ENCODE measurements around the gene ZMIZ1. TPM values are rescaled to one million over a fixed set of nuclear protein-coding genes. Genes with fewer than 3 reads are reported as not detected.

The ZMIZ1 gene
- total and polyA plus RNA-seq, 2 experiments from 2014 or later, result 9.2 to 30.9 TPM

DNA sequence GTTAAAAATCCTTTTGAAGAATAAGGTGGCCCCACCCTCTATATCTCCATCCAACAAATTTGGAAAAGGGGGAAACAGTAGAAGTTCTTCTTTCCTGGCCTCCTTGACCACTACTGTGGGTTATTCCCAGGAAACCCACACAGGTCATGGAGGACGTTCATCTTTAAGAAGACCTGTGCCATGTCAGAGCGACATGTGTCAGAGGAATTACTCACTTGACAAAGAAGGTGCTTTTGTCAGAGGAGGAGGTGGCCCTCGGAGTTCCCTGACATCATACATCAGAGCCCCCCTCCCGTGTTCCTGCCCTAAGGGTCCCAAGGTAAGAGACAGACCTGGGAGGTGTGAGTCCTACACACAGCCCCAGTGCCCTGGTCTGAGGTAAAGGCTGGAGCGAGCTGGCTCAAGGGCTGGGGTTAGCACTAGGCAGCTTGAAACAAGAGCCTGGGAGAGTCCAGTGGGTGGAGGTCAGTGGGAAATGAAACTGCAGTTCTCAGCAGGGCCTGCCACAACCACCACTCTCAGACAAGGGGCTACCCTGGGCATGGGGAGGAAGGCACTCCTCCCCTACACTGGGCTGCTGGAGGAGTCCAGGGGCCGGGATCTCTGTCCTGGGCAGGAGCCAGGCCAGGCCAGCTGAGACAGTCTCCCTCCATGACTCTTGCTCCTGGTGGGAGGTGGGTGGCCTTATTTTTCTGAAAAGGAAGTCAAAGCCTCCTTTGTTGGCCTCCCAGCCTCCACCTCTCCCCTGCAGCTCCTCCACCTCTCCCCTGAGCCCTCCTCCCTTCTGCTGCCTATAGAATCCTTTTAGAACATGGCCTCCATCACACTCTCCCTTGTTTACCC lies 21.8 kb upstream of the ZMIZ1 start:
- H3K79me2 ChIP-seq (replicated peaks; ENCODE audit: insufficient read depth), result no peaks in the 10 kb centered on the region
- peaks cover 14% of the 10 kb centered on the region for H3K4me1 ChIP-seq (ENCODE audit: insufficient read depth)
- no peak overlapping the region for H3K27ac Mint-ChIP-seq
- H3K27me3 ChIP-seq (ENCODE audit: insufficient read depth), result no peaks in the 10 kb centered on the region
- H3K4me1 Mint-ChIP-seq, result peaks cover 34% of the 10 kb centered on the region
- H3K4me3 Mint-ChIP-seq, result no peak overlapping the region
- H3K9me3 Mint-ChIP-seq, result no peaks in the 10 kb centered on the region
- H3K4me2 ChIP-seq, result no peak overlapping the region
- DNase-seq (ENCODE audit: low spot score) (no peak), ATAC-seq (no peak)
- H3K27me3 Mint-ChIP-seq (ENCODE audit: insufficient read depth, low read depth, poor library complexity), result peaks cover 13% of the 10 kb centered on the region
- H3K27ac ChIP-seq (ENCODE audit: low read depth), result no peak overlapping the region
- H3K9me2 ChIP-seq (ENCODE audit: insufficient read depth), result no peaks in the 10 kb centered on the region
- H2AFZ ChIP-seq, result no peak overlapping the region
- no peaks in the 10 kb centered on the region for H3K36me3 ChIP-seq (ENCODE audit: insufficient read depth)
- no peak for TF ChIP-seq POLR2AphosphoS5 (IDR thresholded peaks at IDR 0.05; ENCODE audit: low read depth)
- TF ChIP-seq ZNF331 (CRISPR knock-in tag; IDR thresholded peaks at IDR 0.05; ENCODE audit: low read depth), result no peak
- TF ChIP-seq, protein P1, sequence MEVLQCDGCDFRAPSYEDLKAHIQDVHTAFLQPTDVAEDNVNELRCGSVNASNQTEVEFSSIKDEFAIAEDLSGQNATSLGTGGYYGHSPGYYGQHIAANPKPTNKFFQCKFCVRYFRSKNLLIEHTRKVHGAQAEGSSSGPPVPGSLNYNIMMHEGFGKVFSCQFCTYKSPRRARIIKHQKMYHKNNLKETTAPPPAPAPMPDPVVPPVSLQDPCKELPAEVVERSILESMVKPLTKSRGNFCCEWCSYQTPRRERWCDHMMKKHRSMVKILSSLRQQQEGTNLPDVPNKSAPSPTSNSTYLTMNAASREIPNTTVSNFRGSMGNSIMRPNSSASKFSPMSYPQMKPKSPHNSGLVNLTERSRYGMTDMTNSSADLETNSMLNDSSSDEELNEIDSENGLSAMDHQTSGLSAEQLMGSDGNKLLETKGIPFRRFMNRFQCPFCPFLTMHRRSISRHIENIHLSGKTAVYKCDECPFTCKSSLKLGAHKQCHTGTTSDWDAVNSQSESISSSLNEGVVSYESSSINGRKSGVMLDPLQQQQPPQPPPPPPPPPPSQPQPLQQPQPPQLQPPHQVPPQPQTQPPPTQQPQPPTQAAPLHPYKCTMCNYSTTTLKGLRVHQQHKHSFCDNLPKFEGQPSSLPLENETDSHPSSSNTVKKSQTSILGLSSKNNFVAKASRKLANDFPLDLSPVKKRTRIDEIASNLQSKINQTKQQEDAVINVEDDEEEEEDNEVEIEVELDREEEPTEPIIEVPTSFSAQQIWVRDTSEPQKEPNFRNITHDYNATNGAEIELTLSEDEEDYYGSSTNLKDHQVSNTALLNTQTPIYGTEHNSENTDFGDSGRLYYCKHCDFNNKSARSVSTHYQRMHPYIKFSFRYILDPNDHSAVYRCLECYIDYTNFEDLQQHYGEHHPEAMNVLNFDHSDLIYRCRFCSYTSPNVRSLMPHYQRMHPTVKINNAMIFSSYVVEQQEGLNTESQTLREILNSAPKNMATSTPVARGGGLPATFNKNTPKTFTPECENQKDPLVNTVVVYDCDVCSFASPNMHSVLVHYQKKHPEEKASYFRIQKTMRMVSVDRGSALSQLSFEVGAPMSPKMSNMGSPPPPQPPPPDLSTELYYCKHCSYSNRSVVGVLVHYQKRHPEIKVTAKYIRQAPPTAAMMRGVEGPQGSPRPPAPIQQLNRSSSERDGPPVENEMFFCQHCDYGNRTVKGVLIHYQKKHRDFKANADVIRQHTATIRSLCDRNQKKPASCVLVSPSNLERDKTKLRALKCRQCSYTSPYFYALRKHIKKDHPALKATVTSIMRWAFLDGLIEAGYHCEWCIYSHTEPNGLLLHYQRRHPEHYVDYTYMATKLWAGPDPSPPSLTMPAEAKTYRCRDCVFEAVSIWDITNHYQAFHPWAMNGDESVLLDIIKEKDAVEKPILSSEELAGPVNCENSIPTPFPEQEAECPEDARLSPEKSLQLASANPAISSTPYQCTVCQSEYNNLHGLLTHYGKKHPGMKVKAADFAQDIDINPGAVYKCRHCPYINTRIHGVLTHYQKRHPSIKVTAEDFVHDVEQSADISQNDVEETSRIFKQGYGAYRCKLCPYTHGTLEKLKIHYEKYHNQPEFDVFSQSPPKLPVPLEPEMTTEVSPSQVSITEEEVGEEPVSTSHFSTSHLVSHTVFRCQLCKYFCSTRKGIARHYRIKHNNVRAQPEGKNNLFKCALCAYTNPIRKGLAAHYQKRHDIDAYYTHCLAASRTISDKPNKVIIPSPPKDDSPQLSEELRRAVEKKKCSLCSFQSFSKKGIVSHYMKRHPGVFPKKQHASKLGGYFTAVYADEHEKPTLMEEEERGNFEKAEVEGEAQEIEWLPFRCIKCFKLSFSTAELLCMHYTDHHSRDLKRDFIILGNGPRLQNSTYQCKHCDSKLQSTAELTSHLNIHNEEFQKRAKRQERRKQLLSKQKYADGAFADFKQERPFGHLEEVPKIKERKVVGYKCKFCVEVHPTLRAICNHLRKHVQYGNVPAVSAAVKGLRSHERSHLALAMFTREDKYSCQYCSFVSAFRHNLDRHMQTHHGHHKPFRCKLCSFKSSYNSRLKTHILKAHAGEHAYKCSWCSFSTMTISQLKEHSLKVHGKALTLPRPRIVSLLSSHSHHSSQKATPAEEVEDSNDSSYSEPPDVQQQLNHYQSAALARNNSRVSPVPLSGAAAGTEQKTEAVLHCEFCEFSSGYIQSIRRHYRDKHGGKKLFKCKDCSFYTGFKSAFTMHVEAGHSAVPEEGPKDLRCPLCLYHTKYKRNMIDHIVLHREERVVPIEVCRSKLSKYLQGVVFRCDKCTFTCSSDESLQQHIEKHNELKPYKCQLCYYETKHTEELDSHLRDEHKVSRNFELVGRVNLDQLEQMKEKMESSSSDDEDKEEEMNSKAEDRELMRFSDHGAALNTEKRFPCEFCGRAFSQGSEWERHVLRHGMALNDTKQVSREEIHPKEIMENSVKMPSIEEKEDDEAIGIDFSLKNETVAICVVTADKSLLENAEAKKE (CRISPR knock-in tag; IDR thresholded peaks at IDR 0.05), result no peak
- TF ChIP-seq ETS1 (IDR thresholded peaks at IDR 0.05), result no peak
- no peak for TF ChIP-seq ZNF114 (CRISPR knock-in tag; IDR thresholded peaks at IDR 0.05)
- TF ChIP-seq, protein P2, sequence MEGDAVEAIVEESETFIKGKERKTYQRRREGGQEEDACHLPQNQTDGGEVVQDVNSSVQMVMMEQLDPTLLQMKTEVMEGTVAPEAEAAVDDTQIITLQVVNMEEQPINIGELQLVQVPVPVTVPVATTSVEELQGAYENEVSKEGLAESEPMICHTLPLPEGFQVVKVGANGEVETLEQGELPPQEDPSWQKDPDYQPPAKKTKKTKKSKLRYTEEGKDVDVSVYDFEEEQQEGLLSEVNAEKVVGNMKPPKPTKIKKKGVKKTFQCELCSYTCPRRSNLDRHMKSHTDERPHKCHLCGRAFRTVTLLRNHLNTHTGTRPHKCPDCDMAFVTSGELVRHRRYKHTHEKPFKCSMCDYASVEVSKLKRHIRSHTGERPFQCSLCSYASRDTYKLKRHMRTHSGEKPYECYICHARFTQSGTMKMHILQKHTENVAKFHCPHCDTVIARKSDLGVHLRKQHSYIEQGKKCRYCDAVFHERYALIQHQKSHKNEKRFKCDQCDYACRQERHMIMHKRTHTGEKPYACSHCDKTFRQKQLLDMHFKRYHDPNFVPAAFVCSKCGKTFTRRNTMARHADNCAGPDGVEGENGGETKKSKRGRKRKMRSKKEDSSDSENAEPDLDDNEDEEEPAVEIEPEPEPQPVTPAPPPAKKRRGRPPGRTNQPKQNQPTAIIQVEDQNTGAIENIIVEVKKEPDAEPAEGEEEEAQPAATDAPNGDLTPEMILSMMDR (conservative IDR thresholded peaks at IDR 0.05; ENCODE audit: low read depth in 2 of 2), result no peak
- no peak for TF ChIP-seq STAT1 (IDR thresholded peaks at IDR 0.05; ENCODE audit: unreplicated experiment)
- no peak for TF ChIP-seq NANOG (IDR thresholded peaks at IDR 0.05; ENCODE audit: borderline replicate concordance)
- no peak for TF ChIP-seq CREB1 (CRISPR knock-in tag; IDR thresholded peaks at IDR 0.05; ENCODE audit: low read depth)
- TF ChIP-seq JUNB (IDR thresholded peaks at IDR 0.05; ENCODE audit: unreplicated experiment), result no peak
- TF ChIP-seq, protein P3, sequence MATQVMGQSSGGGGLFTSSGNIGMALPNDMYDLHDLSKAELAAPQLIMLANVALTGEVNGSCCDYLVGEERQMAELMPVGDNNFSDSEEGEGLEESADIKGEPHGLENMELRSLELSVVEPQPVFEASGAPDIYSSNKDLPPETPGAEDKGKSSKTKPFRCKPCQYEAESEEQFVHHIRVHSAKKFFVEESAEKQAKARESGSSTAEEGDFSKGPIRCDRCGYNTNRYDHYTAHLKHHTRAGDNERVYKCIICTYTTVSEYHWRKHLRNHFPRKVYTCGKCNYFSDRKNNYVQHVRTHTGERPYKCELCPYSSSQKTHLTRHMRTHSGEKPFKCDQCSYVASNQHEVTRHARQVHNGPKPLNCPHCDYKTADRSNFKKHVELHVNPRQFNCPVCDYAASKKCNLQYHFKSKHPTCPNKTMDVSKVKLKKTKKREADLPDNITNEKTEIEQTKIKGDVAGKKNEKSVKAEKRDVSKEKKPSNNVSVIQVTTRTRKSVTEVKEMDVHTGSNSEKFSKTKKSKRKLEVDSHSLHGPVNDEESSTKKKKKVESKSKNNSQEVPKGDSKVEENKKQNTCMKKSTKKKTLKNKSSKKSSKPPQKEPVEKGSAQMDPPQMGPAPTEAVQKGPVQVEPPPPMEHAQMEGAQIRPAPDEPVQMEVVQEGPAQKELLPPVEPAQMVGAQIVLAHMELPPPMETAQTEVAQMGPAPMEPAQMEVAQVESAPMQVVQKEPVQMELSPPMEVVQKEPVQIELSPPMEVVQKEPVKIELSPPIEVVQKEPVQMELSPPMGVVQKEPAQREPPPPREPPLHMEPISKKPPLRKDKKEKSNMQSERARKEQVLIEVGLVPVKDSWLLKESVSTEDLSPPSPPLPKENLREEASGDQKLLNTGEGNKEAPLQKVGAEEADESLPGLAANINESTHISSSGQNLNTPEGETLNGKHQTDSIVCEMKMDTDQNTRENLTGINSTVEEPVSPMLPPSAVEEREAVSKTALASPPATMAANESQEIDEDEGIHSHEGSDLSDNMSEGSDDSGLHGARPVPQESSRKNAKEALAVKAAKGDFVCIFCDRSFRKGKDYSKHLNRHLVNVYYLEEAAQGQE (IDR thresholded peaks at IDR 0.05; ENCODE audit: unreplicated experiment), result no peak
- TF ChIP-seq EZH2 (IDR thresholded peaks at IDR 0.05; ENCODE audit: low read depth, unreplicated experiment), result no peak
- TF ChIP-seq EZH2phosphoT487 (IDR thresholded peaks at IDR 0.05; ENCODE audit: unreplicated experiment), result no peak
- no peaks in the 10 kb centered on the region for H3K36me3 Mint-ChIP-seq (ENCODE audit: low read depth)
- no peaks in the 10 kb centered on the region for H4K20me1 ChIP-seq (replicated peaks; ENCODE audit: insufficient read depth)
- H3K4me3 ChIP-seq, result no peak overlapping the region
- H3F3A ChIP-seq (replicated peaks; ENCODE audit: low read depth), result no peaks in the 10 kb centered on the region

Data from GM23338 (cell line).